Hepatocyte (in vitro differentiated cells): ENCODE data around the gene FBXL13.
"Not testable (repeated sequence)": the region's sequence is repeated elsewhere in the genome, so short reads cannot be mapped to it uniquely, and the experiment has no call there.

Source experiments
- CTCF ChIP-seq: fragments of 200-600 bp; sonication (generic); IDR thresholded peaks from 2 replicates; pipeline ENCODE4 v1.5.1; 2016; ENCODE audit warnings: antibody characterized with exemption, mild to moderate bottlenecking; ENCODE audit not compliant: poor library complexity
- EZH2 ChIP-seq: fragments of 200-600 bp; sonication (generic); IDR thresholded peaks from 2 replicates; pipeline ENCODE4 v1.6.1; 2016; ENCODE audit warnings: antibody characterized with exemption, mild to moderate bottlenecking, borderline replicate concordance
- EZH2phosphoT487 ChIP-seq: fragments of 200-600 bp; sonication (generic); IDR thresholded peaks from one replicate; pipeline ENCODE4 v1.6.1; 2018; ENCODE audit warnings: antibody characterized with exemption, mild to moderate bottlenecking, low read depth, moderate library complexity; ENCODE audit not compliant: unreplicated experiment, severe bottlenecking

- not testable (repeated sequence) for TF ChIP-seq CTCF, EZH2phosphoT487, EZH2
These were observed 17.7 kb upstream of the FBXL13 start for GRCh38 chr7:103092321-103092720.
